NCI-H2081 treated with DMSO at 0.1 percent for 48 hours (cell line): ENCODE results near the gene TMEM258.

Experiments used
- DNase-seq: peaks from one replicate; lab custom pipeline; 2025; lab: John Stamatoyannopoulos, UW

The TMEM258 gene

DNA sequence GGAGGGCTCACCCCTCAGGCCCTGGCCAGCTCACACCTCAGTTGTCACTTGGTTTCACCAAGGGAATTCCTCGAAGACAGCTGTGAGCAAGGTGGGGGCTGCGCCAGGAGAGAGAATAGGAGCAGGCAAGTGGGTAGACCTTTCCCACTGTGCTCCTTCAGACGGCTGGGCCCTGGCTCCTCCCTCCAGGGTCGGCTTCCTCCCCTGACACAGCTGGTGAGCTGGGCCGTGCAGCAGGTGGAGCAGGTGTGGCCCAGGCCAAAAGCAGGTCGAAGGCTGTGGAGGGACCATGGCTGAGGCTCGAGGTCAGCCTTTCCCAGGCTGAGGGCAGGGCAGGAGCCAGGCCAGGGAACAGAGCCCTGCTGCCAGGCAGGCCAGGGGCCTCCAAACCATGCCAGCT is 52.4 kb downstream of the TMEM258 start:
- DNase-seq = no peak

DNA sequence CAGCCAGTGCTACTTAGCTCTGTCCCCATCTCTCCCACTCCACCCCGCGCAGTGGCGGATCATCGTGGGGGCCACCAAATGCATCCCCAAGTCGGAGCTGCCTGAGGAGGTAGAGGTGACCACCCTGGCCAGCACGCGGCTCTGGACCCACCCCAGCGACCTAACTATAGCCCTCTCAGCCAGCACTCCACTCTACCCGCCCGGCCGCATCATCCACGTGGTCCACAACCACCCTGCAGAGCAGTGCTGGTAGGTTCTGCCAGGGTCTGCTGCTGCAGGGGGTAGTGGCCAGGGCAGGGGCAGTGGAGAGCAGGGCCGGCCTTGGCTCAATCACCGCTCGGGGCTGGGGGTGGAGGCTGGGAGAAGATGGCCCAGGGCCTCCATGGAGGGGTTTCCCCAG is 53.0 kb downstream of the TMEM258 start:
- no peak for DNase-seq
